OCI-LY7 (cell line): ENCODE data around the gene CNTN4. TPM values are rescaled to one million over a fixed set of nuclear protein-coding genes. Genes with fewer than 3 reads are reported as not detected.

Experiments used
- BruUV-seq: library from RNA; stranded (reverse); fragments of 400-500 nt; replicated peaks from 2 replicates; lab custom pipeline; 2021; lab: Mats Ljungman, UMichigan
- CTCF ChIA-PET: fragments of 300-600 bp; sonication (Branson Sonifier 250); formaldehyde crosslinking; loops from one replicate; lab custom pipeline; 2022; ENCODE audit warnings: antibody characterized with exemption; ENCODE audit not compliant: unreplicated experiment; lab: Charles Lee
- POLR2A ChIA-PET: fragments of 300-600 bp; sonication (Branson Sonifier 250); formaldehyde crosslinking; loops from one replicate; lab custom pipeline; 2022; ENCODE audit warnings: antibody characterized with exemption; lab: Charles Lee
- DNase-seq: peaks from one replicate; pipeline ENCODE4 v3.0.0-alpha.2; 2015; ENCODE audit warnings: low spot score
- H2AFZ ChIP-seq: fragments of 200-600 bp; sonication (generic), shearing (Covaris generic); 2 replicates; pipeline ENCODE4 v1.6.1; 2014; ENCODE audit warnings: mild to moderate bottlenecking, antibody characterized with exemption, low read length, moderate library complexity
- H3K27ac ChIP-seq: fragments of 200-600 bp; sonication (generic); 2 replicates; pipeline ENCODE4 v1.5.1; 2014; ENCODE audit warnings: mixed run types, low read depth, mild to moderate bottlenecking, moderate library complexity, low read length, inconsistent platforms; ENCODE audit not compliant: poor library complexity, severe bottlenecking
- H3K36me3 ChIP-seq: fragments of 200-600 bp; sonication (generic); 2 replicates; pipeline ENCODE4 v1.6.1; 2014; ENCODE audit warnings: mild to moderate bottlenecking, antibody characterized with exemption, low read length, moderate library complexity, mixed read lengths; ENCODE audit not compliant: insufficient read depth
- H3K4me1 ChIP-seq: fragments of 200-600 bp; sonication (generic); 2 replicates; pipeline ENCODE4 v1.5.1; 2014; ENCODE audit warnings: mild to moderate bottlenecking, low read length; ENCODE audit not compliant: insufficient read depth, poor library complexity, severe bottlenecking
- H3K4me2 ChIP-seq: fragments of 200-600 bp; sonication (generic); 2 replicates; pipeline ENCODE4 v1.6.1; 2014; ENCODE audit warnings: mild to moderate bottlenecking, low read length
- H3K4me3 ChIP-seq: fragments of 200-600 bp; sonication (generic); 2 replicates; pipeline ENCODE4 v1.5.1; 2014; ENCODE audit warnings: mild to moderate bottlenecking, low read depth, low read length; ENCODE audit not compliant: poor library complexity, severe bottlenecking
- H3K79me2 ChIP-seq: fragments of 200-600 bp; sonication (generic); 2 replicates; pipeline ENCODE4 v1.6.1; 2016; ENCODE audit warnings: low read depth, mild to moderate bottlenecking, low read length, moderate library complexity, mixed read lengths; ENCODE audit not compliant: insufficient read depth
- H3K9me2 ChIP-seq: fragments of 200-600 bp; sonication (generic); 2 replicates; pipeline ENCODE4 v1.6.1; 2016; ENCODE audit warnings: mild to moderate bottlenecking, low read length, mixed read lengths; ENCODE audit not compliant: insufficient read depth
- H3K9me3 ChIP-seq: fragments of 200-600 bp; sonication (generic); 2 replicates; pipeline ENCODE4 v1.6.1; 2014; ENCODE audit warnings: mild to moderate bottlenecking, mixed run types, low read length, mixed read lengths
- H4K20me1 ChIP-seq: fragments of 200-600 bp; sonication (generic); 2 replicates; pipeline ENCODE4 v1.6.1; 2014; ENCODE audit warnings: mild to moderate bottlenecking, antibody characterized with exemption, low read length, moderate library complexity, mixed read lengths; ENCODE audit not compliant: insufficient read depth
- CTCF ChIP-seq: fragments of 200-600 bp; sonication (generic); conservative IDR thresholded peaks from 2 replicates; pipeline ENCODE4 v1.5.1; 2014; ENCODE audit warnings: mild to moderate bottlenecking, antibody characterized with exemption, low read length, moderate library complexity, mixed read lengths
- EZH2phosphoT487 ChIP-seq: fragments of 200-600 bp; sonication (generic); IDR thresholded peaks from 2 replicates; pipeline ENCODE4 v1.6.1; 2018; ENCODE audit warnings: low read depth, borderline replicate concordance, mild to moderate bottlenecking, mixed run types, antibody characterized with exemption, low read length, moderate library complexity, mixed read lengths
- intact Hi-C: fragments of 100-400 bp; cut with micrococcal nuclease; formaldehyde crosslinking; loops from one replicate; pipeline ENCODE4 v1.10.0; 2022; ENCODE audit not compliant: unreplicated experiment
- total RNA-seq, 2 experiments: library from RNA; depleted of rRNA in 1 of 2; stranded (reverse); fragments of >200 nt in 1 of 2; shearing (Covaris generic) in 1 of 2; gene quantifications; 2 replicates each; pipeline ENCODE4 v1.2.3, GENCODE V29; 2014 to 2022

The CNTN4 gene
- total RNA-seq, 2 experiments from 2014 or later: not detected

DNA sequence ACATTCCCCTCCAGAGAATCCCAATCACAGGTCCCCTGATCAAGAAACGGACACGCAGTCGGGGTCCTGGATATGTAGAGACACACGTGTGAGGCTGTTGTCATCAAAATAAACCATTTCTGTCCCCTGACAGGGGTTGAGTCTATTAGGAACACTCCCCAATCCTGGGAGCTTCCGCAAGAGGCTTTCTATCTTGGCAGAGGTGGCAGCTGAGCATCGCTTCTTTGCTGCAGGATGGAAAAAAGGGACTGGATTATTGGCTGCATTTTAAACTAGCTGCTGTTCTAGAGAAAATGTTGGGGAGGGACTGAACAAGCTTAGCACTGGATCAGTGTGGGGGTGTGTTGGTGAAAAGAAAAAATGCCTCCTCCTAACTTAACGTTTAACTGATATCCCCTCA lies 2.5 kb upstream of the CNTN4 start:
- DNase-seq: no peak
- no peaks in the 10 kb centered on the region for H3K79me2 ChIP-seq
- POLR2A ChIA-PET: no interaction called here
- H3K4me2 ChIP-seq: no peak overlapping the region
- CTCF ChIA-PET: no interaction called here
- intact Hi-C loops: no loop called here
- no peak overlapping the region for H3K27ac ChIP-seq
- BruUV-seq: no TSS peak
- no peaks in the 10 kb centered on the region for H3K4me1 ChIP-seq
- TF ChIP-seq CTCF (no peak), EZH2phosphoT487 (no peak)
- no peak overlapping the region for H2AFZ ChIP-seq
- H3K9me3 ChIP-seq: no peaks in the 10 kb centered on the region
- no peaks in the 10 kb centered on the region for H3K9me2 ChIP-seq
- H3K36me3 ChIP-seq: no peaks in the 10 kb centered on the region
- no peak overlapping the region for H3K4me3 ChIP-seq
- H4K20me1 ChIP-seq: no peaks in the 10 kb centered on the region

DNA sequence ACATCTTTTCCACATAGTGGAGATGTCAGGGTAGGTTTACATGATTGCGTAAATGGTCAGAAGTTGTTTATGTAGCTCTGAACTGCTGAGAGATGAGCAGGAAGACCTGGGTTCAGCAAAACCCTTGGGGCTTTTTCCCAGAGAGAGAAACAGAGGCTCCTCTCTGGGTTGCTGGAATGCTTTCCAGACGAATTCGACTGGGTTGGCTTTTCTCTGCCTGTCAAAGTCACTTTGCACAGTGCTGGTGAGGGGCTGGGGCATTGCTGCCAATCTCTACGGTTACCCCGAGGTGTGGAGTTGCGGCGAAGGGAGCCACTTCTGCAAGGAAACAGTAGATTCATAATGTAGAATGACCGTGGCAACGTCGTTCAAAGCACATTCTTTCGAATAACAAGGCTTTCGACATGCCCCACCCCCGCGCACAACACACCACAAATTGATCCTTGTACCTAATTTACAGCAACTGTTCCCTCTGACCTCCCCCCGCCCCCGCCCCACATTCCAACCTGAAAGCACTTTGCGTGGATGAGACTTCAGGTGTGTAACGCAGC lies 950 bp upstream of the CNTN4 start:
- Histone ChIP-seq H4K20me1 (no peaks in the 10 kb centered on the region), H3K4me1 (no peaks in the 10 kb centered on the region), H3K9me2 (no peaks in the 10 kb centered on the region), H3K27ac (no peak overlapping the region), H3K79me2 (no peaks in the 10 kb centered on the region), H3K4me2 (no peak overlapping the region), H2AFZ (no peak overlapping the region), H3K9me3 (no peaks in the 10 kb centered on the region), H3K36me3 (no peaks in the 10 kb centered on the region), H3K4me3 (no peak overlapping the region)
- TF ChIP-seq CTCF (no peak), EZH2phosphoT487 (no peak)
- intact Hi-C loops: no loop called here
- ChIA-PET CTCF (no interaction called here), POLR2A (no interaction called here)
- no TSS peak for BruUV-seq
- DNase-seq: no peak

DNA sequence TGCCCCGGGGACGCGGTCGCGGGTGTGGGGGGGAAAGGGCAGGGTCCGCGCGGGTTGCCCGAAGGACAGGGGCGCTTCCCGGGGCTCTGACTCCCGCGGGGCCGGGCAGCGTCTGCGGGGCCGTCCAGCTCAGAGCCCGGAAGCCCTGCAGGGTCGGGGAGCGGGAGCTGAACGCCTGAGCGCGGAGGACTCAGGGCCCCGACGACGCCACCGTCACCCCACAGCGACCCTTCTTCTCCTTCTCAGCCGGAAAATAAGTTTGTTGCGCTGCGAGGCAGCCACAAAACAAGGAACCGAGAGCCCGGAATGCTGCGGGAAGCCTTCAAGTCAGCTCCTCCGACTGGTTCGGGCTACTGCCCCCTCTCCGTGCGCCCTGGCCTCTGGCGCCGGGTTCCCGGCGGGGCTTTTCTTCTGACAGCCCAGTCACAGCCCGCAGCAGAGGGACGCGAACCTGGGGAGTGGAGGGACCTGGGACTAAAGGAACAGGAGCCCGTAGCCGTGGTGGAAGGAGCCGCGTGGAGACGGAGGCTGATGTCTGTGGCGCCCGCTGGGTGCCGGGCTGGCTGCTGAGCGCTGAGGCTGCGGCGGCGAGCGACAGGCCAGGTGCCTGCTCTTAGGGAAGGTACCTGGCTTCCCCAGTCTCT lies 484 bp downstream of the CNTN4 start:
- H3K9me3 ChIP-seq: no peaks in the 10 kb centered on the region
- H3K79me2 ChIP-seq: no peaks in the 10 kb centered on the region
- H3K9me2 ChIP-seq: no peaks in the 10 kb centered on the region
- H3K36me3 ChIP-seq: no peaks in the 10 kb centered on the region
- no peaks in the 10 kb centered on the region for H3K4me1 ChIP-seq
- ChIA-PET POLR2A (no interaction called here), CTCF (no interaction called here)
- intact Hi-C loops: no loop called here
- no peak for DNase-seq
- no peak overlapping the region for H2AFZ ChIP-seq
- no TSS peak for BruUV-seq
- H3K4me3 ChIP-seq: no peak overlapping the region
- H3K4me2 ChIP-seq: no peak overlapping the region
- no peak overlapping the region for H3K27ac ChIP-seq
- TF ChIP-seq EZH2phosphoT487: no peak
- TF ChIP-seq CTCF: no peak
- no peaks in the 10 kb centered on the region for H4K20me1 ChIP-seq
